ENCODE measurements around the gene TMEM240.
"Not testable (repeated sequence)": the region's sequence is repeated elsewhere in the genome, so short reads cannot be mapped to it uniquely, and the experiment has no call there.

Gene TMEM240

DNA sequence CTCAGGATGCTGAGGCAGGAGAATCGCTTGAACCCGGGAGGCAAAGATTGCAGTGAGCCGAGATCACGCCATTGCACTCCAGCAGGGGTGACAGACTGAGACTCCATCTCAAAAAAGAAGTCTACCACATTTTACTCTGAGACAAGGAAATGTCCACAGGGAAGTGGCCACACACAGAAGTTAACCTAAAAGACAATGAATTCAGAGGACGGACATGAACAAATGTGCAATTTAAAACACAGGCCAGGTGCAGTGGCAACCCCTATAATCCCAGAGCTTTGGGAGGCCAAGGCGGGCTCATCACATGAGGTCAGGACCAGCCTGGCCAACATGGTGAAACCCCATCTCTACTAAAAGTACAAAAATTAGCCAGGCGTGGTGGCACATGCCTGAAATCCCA, 17.3 kb upstream of the TMEM240 start:
- DNase-seq, result not testable (repeated sequence)

GRCh38 chr1:1556961-1557360, 16.5 kb upstream of the TMEM240 start:
- not testable (repeated sequence) for DNase-seq

DNA sequence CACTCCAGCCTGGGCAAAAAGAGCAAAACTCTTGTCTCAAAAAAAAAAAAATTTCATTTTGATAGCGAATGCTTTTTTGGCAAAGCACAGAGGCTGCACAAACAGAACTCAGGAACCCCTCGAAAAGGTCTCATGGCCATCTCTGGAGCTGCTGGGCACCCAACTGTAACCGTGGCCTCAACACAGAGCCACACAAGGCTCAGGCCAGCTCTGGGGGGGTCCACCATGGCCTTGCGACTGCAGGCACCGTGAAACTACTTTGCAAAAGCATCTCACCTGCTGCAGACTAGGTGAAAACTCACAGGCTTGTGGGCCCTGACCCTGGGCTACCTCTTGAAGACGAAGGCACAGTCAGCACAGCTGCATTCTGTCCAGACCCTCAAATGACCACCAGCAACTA, 16.1 kb upstream of the TMEM240 start:
- no peak for DNase-seq

- DNase-seq, result peak in 6 of 51 donors; percentile 13 to 45 (median 30)
These were observed 14.8 kb upstream of the TMEM240 start for GRCh38 chr1:1554926-1555915.

GRCh38 chr1:1554550-1554925, 14.1 kb upstream of the TMEM240 start:
- no peak for DNase-seq

- DNase-seq, result no peak
These were observed 13.5 kb upstream of the TMEM240 start for GRCh38 chr1:1553821-1554494.

DNA sequence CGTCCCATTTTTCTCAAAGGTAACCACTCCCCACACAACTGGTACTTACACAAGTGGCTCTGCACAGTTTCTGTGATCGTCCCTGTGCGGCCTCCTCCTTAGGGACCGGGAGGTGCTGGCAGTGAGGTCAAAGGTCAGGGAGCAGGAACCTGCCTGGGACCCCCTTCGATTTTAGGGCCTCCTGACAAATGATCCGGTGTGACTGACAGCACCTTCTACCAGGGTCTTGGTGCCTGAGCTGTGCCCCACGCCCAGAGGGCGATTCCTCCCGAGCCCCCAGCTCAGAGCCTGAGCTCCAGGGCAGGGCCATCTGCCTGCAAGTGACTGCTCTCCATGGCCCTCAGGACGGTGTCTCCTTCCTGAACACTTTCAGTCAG, 11.8 kb upstream of the TMEM240 start:
- no peak for DNase-seq

GRCh38 chr1:1551524-1552262, 11.3 kb upstream of the TMEM240 start:
- no peak for DNase-seq

DNA sequence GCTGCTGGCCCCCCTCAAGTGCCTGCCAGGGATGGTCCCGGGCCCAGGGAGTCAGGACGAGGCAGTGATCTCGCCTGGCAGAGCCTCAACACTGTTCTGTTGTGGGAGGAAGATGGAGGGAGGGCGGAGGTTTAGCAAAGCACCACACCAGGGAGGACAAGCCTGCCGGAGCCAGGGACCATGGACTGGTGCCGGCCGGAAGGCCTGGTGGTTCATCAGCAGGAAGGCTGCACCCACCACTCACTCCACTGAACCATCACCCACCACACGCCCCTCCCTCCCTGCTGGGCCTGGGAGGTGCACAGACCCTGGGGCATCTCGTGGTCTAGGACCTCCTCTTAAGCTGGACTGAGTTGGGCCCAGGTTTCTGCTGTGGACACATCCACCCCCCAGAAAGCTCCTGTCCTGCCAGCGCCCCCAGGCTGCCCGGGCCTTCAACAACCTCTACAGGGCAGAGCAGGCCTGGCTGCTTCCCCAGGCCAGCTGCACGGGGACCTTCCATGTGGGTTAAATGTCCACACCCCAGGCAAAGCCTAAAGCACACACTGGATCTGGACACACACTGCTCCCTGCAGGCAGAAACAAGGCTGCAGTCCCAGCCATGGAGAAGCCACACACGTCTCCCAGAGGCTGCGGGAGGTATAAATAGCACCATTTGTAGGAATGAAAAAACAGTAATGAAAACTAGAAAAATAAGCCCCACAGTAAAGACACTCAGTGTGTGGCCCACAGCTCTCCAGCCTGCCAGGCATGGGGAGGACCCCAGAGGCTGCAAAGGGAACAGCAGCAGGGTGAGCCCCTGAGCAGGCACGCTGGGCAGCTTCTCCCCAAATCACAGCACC, 10.4 kb upstream of the TMEM240 start:
- peak in 8 of 51 donors; percentile 14 to 37 (median 22) for DNase-seq

DNA sequence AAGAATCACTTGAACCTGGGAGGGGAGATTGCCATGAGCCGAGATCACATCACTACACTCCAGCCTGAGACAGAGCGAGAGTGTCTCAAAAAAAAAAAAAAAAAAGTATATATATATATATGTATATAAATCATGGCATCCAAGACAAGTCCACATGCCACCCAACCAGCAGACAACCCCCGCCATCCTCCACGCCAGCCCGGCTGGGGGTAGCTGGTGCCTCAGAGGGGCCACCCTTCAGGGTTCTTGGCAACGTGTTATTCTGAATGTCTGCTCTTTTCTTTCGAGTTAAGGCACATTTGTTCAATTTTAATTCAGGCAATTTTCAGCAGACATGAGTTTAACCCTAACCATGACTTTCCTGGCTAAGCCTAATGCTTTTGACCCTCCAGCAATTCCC, 9.7 kb upstream of the TMEM240 start:
- DNase-seq, result no peak

GRCh38 chr1:1548591-1548990, 8.2 kb upstream of the TMEM240 start:
- DNase-seq, result no peak

- DNase-seq, result no peak
These were observed 7.1 kb upstream of the TMEM240 start for GRCh38 chr1:1547476-1547875.

DNA sequence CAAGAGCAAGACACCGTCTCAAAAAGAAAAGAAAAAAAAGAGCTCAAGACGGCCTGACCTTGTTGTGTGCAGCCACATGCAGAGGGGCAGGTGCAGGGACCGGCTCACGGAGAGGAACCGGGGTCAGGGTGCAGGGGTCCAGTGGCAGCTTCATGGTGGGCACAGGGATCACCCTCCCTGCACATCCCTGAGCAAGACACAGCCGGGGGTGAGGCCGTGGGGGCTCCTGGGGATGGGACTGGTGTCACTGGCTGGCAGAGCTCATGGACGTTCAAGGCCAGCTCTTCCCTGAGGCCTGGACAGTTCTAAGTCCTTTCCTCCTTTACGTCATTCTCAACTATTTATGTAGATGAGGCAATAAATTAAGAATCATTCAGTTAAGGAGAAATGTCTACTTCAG, 6.6 kb upstream of the TMEM240 start:
- no peak for DNase-seq

GRCh38 chr1:1545946-1546737, 5.7 kb upstream of the TMEM240 start:
- DNase-seq, result no peak

GRCh38 chr1:1544544-1544943, 4.1 kb upstream of the TMEM240 start:
- DNase-seq, result no peak

GRCh38 chr1:1543706-1544099, 3.3 kb upstream of the TMEM240 start:
- DNase-seq, result no peak

- DNase-seq, result no peak
These were observed 2.6 kb upstream of the TMEM240 start for GRCh38 chr1:1542766-1543705.

- DNase-seq, result no peak
These were observed 1.7 kb upstream of the TMEM240 start for GRCh38 chr1:1541956-1542765.
